GM21367 (cell line): Measurements from ENCODE around the gene WNK2.
"Not testable (repeated sequence)": the region's sequence is repeated elsewhere in the genome, so short reads cannot be mapped to it uniquely, and the experiment has no call there.

ENCODE experiments used
- ATAC-seq: cut with Tn5 transposase; IDR thresholded peaks from one replicate; pipeline ENCODE4 v1.9.1; 2021; ENCODE audit not compliant: unreplicated experiment

The WNK2 gene

GRCh38 chr9:93233033-93233432, 49.1 kb downstream of the WNK2 start:
- no peak for ATAC-seq

GRCh38 chr9:93234600-93234999, 50.7 kb downstream of the WNK2 start:
- no peak for ATAC-seq

- ATAC-seq: no peak
Measured at GRCh38 chr9:93235300-93235960, 51.5 kb downstream of the WNK2 start.

GRCh38 chr9:93236541-93237206, 52.7 kb downstream of the WNK2 start:
- ATAC-seq: no peak

DNA sequence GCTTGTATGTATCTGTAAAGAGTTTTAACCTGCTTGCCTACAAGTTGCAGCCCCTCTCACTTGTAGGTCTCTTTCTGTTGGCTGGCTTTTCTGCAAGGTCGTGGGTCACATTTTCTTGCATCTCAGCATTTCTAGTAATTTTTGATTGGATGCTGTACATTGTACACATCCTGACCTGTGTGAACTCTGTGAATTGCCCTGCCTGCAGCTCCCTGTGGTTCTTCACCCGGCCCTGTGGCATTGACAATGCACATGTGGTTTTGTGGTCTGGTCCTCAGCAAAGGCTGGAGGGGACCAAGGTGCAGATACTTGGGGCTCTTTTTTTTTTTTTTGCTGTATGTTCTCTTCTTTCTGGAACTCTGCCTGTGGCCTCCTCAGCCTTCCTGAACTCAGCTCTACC, 53.6 kb downstream of the WNK2 start:
- ATAC-seq: no peak

DNA sequence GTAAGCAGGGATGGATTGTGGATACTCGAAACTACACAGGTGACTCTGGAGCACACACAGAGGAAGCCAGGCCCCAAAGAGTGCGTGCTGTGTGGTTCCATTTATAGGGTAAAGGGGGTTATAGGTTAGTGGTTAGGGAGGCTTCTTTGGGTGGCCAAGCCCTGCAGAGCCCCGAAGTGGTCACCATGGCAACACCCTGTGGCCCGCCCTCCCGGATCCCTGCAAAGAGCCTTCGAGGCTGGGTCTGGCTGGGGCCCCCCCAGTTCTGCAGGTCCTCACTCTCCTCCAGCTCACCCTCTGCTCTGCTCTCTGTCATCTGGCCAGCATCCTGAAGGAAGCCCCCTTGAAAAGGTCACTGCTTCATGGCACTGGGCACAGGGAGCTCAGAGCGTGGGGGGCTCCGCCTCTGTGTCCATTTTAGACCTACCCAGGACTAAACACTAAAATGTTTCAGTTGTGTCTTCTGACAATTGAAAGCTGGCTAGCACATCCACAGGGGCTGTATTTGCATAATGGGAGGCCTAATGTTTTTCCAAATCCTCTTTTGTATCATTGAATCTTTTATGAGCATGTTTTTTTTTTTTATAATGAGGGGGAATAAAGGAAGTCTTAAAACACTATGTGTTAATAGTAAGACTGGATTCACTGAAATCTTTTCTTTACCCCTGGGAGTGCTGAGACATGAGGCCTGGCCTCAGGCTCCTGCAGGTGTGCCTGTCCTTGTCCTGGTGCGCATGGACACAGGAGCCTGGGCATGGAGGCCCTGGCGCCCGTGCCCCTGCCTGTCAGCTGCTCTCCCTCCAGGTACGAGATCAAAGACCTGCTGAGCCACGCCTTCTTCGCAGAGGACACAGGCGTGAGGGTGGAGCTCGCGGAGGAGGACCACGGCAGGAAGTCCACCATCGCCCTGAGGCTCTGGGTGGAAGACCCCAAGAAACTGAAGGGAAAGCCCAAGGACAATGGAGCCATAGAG, 55.3 kb downstream of the WNK2 start:
- no peak for ATAC-seq

DNA sequence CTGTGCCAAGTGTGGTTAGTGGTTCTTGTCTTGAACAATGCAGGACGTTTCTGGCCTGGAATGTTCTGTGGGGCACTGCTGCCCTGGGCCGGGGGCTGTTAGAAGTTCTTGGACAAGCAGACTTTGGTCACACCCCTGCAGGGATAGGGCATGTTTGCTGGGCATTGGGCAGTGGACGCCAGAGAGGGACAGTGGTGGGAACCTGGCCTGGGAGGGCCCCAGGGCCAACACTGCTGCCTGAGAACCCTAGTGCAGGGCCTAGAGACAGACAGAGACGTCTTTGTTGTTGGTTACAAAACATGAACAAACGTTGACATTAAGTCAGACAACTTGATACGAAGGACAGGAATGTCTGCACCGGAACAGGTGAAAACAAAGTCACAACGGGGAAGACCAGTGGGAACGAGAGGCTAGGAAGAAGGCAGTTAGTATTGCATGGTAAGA, 57.0 kb downstream of the WNK2 start:
- ATAC-seq: no peak

DNA sequence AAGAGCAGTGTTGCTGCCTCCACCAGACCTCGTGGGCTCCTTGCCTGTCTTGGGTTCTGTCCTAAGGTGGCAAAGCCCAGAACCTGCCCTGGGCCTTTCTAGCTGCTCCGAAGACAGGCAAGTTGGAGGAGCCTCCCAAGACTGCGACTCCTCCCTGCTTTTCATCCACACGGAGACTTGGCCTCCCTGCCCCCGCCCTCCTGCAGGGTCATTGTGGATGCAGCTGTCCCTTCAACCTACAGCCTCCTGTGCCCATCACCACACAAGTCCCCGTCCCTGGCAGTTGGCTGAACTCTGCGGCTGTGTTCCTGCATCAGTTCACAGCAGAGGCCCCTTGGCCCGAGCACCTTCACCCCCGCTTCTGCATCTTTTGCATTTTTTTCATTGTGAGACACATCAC, 59.2 kb downstream of the WNK2 start:
- ATAC-seq: no peak

DNA sequence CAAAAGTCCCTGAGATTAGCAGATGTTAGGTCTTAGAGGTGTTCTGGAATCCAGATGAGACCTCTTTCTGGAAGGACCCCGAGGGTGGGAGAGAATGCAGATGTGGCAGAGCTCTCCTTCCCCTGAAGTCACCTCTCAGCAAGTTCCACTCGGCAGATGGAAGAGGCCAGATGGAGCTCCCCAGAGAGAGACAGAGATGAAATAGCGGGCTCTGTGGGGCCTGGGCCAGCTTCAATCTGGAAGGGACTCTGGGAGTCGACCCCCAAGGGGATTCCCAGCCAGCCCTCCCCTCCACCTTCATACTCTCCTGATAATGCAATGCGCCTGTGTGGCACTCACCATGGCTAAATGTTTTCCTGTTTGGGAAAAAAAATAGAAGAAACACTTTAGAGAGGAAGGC, 60.2 kb downstream of the WNK2 start:
- no peak for ATAC-seq

DNA sequence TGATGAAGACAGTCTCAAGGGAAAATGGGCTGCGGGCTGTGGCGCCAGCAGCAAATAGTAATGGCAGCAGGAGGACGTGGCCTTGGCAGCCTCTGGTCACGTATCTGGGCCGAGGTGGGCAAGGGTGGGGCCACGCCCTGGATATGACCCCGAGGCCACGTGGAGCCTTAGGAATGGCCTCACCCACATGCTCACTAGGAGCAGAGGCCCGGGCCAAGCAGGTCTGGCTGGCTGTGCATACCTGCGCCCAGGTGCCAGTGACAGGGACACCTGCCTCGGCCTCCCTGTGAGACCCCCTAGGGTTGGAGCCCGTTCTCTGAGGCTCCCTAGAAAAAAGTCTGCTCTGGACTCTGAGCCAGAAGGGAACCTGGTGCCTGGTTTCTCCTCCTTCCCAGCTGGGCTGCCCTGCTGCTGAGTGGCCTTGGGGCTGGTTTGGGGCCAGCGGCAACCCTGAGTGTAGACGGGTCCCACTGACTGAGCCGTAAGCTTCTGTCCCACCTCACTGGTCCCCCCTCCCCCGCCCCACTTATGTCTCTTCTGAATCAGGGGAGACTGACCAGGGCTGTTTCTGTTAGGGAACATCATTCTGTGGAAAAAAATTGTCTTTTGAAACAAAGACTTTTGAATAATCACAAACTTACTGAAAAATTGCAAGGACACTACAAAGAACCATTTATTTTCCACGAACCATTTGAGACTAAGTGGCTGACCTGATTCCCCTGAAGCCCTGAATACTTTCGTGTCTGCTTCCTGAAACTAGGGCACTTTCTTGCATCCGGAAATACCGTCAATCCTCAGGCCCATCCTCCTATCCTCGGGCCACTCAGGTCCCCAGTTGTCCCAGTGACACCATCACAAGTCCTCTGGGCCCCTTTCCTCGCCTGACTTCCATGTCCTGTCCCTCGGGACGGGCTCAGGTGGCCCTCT, 60.8 kb downstream of the WNK2 start:
- no peak for ATAC-seq

DNA sequence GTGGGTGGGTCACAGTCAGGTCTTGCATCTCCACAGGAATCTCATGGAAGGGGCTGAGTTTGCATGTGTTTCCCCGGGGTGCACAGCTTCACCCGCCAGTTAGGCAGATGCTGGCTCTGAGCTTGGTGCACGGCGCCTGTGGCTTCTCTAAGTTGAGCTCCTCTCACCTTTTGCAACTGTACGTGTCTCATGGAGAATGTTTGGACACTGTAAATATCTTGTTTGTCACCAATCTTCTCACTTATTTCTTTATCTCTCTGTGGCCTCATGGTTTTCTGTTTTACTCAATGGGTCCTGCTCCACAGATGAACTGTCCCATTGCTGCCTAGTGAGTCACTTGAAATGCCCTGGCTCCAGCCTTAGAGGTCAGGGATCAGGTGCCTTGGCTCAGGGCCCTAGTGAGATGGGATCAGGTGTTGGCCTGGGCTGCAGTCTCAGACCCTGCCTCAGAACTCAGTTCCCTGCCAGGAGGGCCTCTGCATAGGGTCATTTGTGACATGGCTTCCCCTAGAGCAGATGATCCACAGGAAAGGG, 61.6 kb downstream of the WNK2 start:
- no peak for ATAC-seq

GRCh38 chr9:93246111-93246510, 62.2 kb downstream of the WNK2 start:
- ATAC-seq: no peak

DNA sequence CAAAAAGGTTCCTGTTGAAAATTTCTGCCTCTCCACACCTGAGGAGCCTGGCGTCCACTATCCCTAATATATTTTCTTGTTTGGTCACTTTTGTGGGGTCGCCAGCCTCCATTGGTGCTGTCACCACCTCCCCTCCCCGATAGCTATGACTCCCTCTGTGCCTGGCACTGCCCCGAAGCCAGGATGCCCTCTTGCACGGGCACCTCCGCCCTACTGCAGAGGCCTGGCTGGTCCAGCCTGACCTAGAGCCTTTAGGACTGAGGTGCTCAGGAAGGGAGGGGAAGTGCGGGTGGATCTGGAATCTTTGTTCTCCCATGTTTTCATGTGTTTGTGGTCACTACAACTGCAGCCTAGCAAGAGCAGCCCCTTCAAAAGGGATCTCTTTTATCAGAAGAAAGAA, 62.6 kb downstream of the WNK2 start:
- no peak for ATAC-seq

- no peak for ATAC-seq
Measured at GRCh38 chr9:93247099-93247865, 63.3 kb downstream of the WNK2 start.

GRCh38 chr9:93247892-93248291, 64.0 kb downstream of the WNK2 start:
- ATAC-seq: no peak

GRCh38 chr9:93248386-93249040, 64.6 kb downstream of the WNK2 start:
- no peak for ATAC-seq

DNA sequence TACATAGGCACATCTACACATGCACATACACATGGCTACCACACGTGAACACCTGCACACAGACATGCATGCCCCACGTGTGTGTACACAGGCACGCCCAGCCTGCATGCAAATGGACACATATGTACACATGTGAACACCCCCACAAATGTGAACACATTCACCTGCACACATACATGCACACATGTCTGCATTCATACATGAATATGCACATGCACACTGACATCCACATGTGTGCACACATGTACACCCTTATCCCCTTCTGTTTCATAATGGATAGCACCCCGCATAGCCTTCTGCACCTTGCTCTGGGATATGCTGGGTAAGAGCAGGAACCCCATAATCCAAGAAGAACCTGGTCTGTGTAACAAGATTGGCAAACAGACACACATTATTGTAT, 66.2 kb downstream of the WNK2 start:
- ATAC-seq: no peak

DNA sequence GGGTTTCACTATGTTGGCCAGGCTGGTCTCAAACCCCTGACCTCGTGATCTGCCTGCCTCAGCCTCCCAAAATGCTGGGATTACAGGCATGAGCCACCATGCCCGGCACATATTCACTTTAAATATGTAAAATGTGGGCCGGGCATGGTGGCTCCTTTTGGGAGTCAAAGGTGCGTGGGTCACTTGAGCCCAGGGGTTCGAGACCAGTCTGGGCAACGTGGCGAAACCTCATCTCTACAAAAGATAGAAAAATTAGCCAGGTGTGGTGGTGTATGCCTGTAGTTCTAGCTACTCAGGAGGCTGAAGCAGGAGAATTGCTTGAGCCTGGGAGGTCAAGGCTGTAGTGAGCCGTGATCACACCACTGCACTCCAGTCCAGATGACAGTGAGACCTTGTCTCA, 67.4 kb downstream of the WNK2 start:
- not testable (repeated sequence) for ATAC-seq

- no peak for ATAC-seq
Measured at GRCh38 chr9:93252116-93252780, 68.3 kb downstream of the WNK2 start.
